Choroid plexus epithelial cell (primary cell): ENCODE results near the gene CCDC110.

Source experiments
- DNase-seq: peaks from one replicate; pipeline ENCODE4 v3.0.0-alpha.2; 2010; ENCODE audit warnings: low read depth
- H3K4me3 ChIP-seq: 2 replicates; pipeline ENCODE4 v1.5.1; 2011; ENCODE audit warnings: low read depth, mild to moderate bottlenecking, control low read depth, low read length, moderate library complexity
- TF ChIP-seq, protein P1 (sequence below): conservative IDR thresholded peaks from 2 replicates; pipeline ENCODE4 v1.5.1; 2011; ENCODE audit warnings: low read depth, mild to moderate bottlenecking, control low read depth, inconsistent platforms, low read length, moderate library complexity

Gene CCDC110

DNA sequence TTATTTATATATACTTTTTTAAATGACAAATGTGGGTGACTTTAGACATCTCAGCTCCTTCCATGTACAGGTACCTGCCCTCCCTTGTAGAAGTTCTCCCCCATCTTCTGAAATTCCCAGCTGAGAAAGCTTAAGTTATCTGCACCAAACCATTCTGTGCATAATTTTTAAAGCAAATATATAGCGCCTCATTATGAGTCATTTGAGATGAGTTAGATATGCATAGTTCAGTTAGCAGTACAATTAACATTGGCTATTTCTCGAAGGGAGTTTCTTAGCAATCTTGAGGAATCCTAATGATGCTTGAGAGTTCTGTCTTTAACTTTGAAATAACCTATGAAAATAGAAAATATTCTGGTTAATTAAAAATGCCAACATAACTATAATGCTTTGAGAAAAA lies 26.3 kb downstream of the CCDC110 start:
- no peak for DNase-seq
- no peak overlapping the region for H3K4me3 ChIP-seq
- TF ChIP-seq, protein P1, sequence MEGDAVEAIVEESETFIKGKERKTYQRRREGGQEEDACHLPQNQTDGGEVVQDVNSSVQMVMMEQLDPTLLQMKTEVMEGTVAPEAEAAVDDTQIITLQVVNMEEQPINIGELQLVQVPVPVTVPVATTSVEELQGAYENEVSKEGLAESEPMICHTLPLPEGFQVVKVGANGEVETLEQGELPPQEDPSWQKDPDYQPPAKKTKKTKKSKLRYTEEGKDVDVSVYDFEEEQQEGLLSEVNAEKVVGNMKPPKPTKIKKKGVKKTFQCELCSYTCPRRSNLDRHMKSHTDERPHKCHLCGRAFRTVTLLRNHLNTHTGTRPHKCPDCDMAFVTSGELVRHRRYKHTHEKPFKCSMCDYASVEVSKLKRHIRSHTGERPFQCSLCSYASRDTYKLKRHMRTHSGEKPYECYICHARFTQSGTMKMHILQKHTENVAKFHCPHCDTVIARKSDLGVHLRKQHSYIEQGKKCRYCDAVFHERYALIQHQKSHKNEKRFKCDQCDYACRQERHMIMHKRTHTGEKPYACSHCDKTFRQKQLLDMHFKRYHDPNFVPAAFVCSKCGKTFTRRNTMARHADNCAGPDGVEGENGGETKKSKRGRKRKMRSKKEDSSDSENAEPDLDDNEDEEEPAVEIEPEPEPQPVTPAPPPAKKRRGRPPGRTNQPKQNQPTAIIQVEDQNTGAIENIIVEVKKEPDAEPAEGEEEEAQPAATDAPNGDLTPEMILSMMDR, result no peak

DNA sequence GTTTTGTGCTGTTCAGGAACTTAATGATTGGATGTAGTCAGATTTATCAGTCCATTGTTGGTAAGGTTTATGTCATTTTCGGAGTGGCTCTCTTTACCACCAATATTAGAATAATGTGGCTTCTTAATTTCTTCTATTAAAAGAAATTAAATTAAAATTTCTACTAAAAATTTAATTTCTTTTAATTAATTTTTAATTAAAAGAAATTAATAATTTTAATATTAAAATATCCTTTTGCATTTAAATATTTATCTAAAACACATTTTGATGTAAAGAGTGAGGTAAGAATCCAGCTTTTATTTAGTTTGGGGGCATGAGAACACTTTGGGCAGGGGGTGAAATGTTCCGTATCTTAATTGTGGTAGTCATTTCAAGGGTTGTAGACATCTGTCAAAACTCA lies 30.1 kb downstream of the CCDC110 start:
- DNase-seq, result no peak
- H3K4me3 ChIP-seq, result no peak overlapping the region
- TF ChIP-seq, protein P1, result no peak

DNA sequence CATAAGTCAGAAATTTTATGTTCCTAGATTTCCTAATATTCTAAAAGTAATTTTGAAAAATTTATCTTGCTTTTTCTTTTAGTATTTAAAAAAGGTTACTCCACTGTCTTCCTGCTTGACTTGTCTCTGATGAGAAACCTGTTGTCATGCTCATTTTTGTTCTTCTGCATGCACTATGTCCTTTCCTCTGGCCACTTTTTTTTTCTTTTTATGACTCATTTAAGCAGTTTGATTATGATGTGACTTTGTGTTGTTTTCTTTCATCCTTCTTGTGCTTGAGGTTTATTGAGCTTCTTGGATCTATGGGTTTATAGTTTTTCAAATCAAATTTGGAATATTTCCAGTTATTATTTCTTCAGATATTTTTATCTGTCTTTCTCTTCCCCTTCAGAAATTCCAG lies 33.7 kb downstream of the CCDC110 start:
- no peak for DNase-seq
- TF ChIP-seq, protein P1, result no peak

GRCh38 chr4:185435466-185435865 lies 36.1 kb downstream of the CCDC110 start:
- TF ChIP-seq, protein P1, result no peak

More for the DNA sequence above, 33.7 kb downstream of the CCDC110 start:
- no peak overlapping the region for H3K4me3 ChIP-seq

GRCh38 chr4:185429660-185430059 lies 41.9 kb downstream of the CCDC110 start:
- TF ChIP-seq, protein P1, result no peak

More at GRCh38 chr4:185435466-185435865, 36.1 kb downstream of the CCDC110 start:
- no peak overlapping the region for H3K4me3 ChIP-seq
- DNase-seq, result no peak

GRCh38 chr4:185426960-185427688 lies 44.4 kb downstream of the CCDC110 start:
- TF ChIP-seq, protein P1, result no peak
- DNase-seq, result no peak
- no peak overlapping the region for H3K4me3 ChIP-seq

More at GRCh38 chr4:185429660-185430059, 41.9 kb downstream of the CCDC110 start:
- H3K4me3 ChIP-seq, result no peak overlapping the region
- DNase-seq, result no peak
